PFSK-1 (cell line): ENCODE measurements around the gene NADSYN1.

Source experiments
- POLR2AphosphoS5 ChIP-seq: IDR thresholded peaks from 2 replicates; pipeline ENCODE4 v1.6.1; 2012; ENCODE audit warnings: low read depth, mild to moderate bottlenecking, control low read depth, low read length, moderate library complexity
- REST ChIP-seq, 2 experiments: IDR thresholded peaks; 2 replicates each; pipeline versions ENCODE4 v1.6.1 to v1.8.0; 2011 to 2012; ENCODE audit warnings: low read depth in 2 of 2, low read length in 2 of 2, control low read depth in 1 of 2, inconsistent platforms in 1 of 2, mild to moderate bottlenecking in 1 of 2, moderate library complexity in 1 of 2; ENCODE audit not compliant: insufficient read depth in 1 of 2
- TAF1 ChIP-seq: IDR thresholded peaks from 2 replicates; pipeline ENCODE4 v1.6.1; 2012; ENCODE audit warnings: low read length, control low read depth, borderline replicate concordance; ENCODE audit not compliant: insufficient read depth

GRCh38 chr11:71434576-71435130 lies 18.4 kb upstream of the NADSYN1 start:
- TF ChIP-seq TAF1, result no peak
- TF ChIP-seq REST (IDR thresholded peaks at IDR 0.05; ENCODE audit: insufficient read depth in 1 of 2, low read depth in 2 of 2, low read length in 2 of 2), result no peak
- no peak for TF ChIP-seq POLR2AphosphoS5
